Smooth muscle cell (in vitro differentiated cells): ENCODE results near the gene DOK4. TPM values are rescaled to one million over a fixed set of nuclear protein-coding genes. Genes with fewer than 3 reads are reported as not detected.

Experiments used
- DNase-seq: peaks from one replicate; lab custom pipeline; 2025; ENCODE audit not compliant: unreplicated experiment; lab: John Stamatoyannopoulos, UW
- H2AFZ ChIP-seq: fragments of 200-600 bp; sonication (generic); 2 replicates; pipeline ENCODE4 v1.6.0; 2016; ENCODE audit warnings: antibody characterized with exemption, low read depth, mild to moderate bottlenecking
- H3F3A ChIP-seq: fragments of 200-600 bp; sonication (generic); 2 replicates; pipeline ENCODE4 v1.6.0; 2017; ENCODE audit warnings: antibody characterized with exemption, low read depth
- H3K27ac ChIP-seq: fragments of 200-600 bp; sonication (generic); 2 replicates; pipeline ENCODE4 v1.5.1; 2016; ENCODE audit warnings: low read depth, mild to moderate bottlenecking
- H3K27me3 ChIP-seq: fragments of 200-600 bp; sonication (generic); 2 replicates; pipeline ENCODE4 v1.6.1; 2016; ENCODE audit warnings: low read depth, mild to moderate bottlenecking
- H3K36me3 ChIP-seq: fragments of 200-600 bp; sonication (generic); 2 replicates; pipeline ENCODE4 v1.5.1; 2016; ENCODE audit warnings: low read depth
- H3K4me1 ChIP-seq: fragments of 200-600 bp; sonication (generic); 2 replicates; pipeline ENCODE4 v1.5.1; 2016; ENCODE audit warnings: low read depth
- H3K4me2 ChIP-seq: fragments of 200-600 bp; sonication (generic); 2 replicates; pipeline ENCODE4 v1.6.0; 2016; ENCODE audit warnings: mild to moderate bottlenecking
- H3K4me3 ChIP-seq: fragments of 200-600 bp; sonication (generic); 2 replicates; pipeline ENCODE4 v1.5.1; 2016; ENCODE audit warnings: mild to moderate bottlenecking
- H3K79me2 ChIP-seq: fragments of 200-600 bp; sonication (generic); 2 replicates; pipeline ENCODE4 v1.6.0; 2016; ENCODE audit warnings: low read depth, mild to moderate bottlenecking
- H3K9ac ChIP-seq: fragments of 200-600 bp; sonication (generic); 2 replicates; pipeline ENCODE4 v1.6.0; 2016; ENCODE audit warnings: low read depth
- H3K9me3 ChIP-seq: fragments of 200-600 bp; sonication (generic); replicated peaks from 2 replicates; pipeline ENCODE4 v1.5.1; 2016; ENCODE audit warnings: low read depth
- H4K20me1 ChIP-seq: fragments of 200-600 bp; sonication (generic); 2 replicates; pipeline ENCODE4 v1.6.0; 2016; ENCODE audit warnings: low read depth
- CTCF ChIP-seq: fragments of 200-600 bp; sonication (generic); IDR thresholded peaks from 2 replicates; pipeline ENCODE4 v1.5.1; 2017; ENCODE audit warnings: borderline replicate concordance, mild to moderate bottlenecking, antibody characterized with exemption; ENCODE audit not compliant: insufficient read depth, poor library complexity, severe bottlenecking
- WGBS: methylation state at CpG from one replicate; pipeline ENCODE4 v1.1.7; 2016; ENCODE audit warnings: low lambda C conversion rate; 5-methylcytosine and 5-hydroxymethylcytosine counted together
- polyA plus RNA-seq: library from polyadenylated mRNA; unstranded; fragments of >200 nt; fragmentation: Nextera tagmentation; extraction: Ambion mirVana; gene quantifications from 2 replicates; pipeline ENCODE4 v1.2.1, GENCODE V29; 2016
- total RNA-seq: library from RNA; depleted of rRNA; stranded (reverse); fragments of >200 nt; gene quantifications from 2 replicates; pipeline ENCODE4 v1.2.3, GENCODE V29; 2014

Gene DOK4
- total and polyA plus RNA-seq, 2 experiments from 2014 or later: 43.5 to 73.6 TPM

DNA sequence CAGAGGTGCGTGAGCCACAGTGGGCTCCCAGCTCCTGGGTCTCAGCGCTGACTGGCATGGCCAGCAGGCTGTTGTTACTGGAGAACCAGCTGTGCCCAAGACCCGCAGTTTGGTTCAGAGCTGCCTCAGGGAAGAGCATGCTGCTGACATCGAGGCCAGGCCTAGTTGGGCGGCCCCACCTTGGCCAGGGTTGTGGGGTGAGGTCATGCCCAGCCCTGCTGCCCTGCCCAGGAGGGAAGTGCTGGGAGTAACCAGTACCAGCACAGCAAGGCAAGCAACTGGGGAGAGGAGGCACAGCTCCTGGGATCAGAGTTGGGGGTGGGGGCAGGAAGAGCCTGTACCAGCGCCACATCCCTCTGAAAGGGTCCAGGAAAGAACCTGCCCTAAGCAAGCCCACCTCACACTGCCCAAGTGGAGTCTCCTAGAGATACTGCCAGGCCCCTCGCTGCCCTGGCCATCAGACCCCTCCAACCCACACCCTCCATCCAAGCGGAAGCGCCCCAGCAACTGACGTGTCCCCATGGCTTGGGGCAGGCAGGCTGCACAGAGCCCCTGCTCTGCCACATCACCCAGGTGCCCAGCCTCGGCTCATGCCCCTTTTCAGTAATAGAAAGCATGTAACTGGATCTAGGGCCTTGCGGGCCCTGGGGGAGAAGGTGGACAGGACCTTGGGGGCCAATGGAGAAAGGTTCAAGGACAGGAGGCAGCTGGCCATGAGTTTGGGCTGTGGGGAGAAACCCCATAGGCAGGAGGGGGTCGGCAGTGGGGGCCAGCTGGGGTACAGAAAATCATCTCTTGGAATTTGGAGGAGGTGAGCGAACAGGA, 990 bp downstream of the DOK4 start:
- Histone ChIP-seq H3K4me2 (peak overlapping the region; percentile 98), H3K27me3 (no peaks in the 10 kb centered on the region), H3K9me3 (no peaks in the 10 kb centered on the region), H4K20me1 (peaks cover 28% of the 10 kb centered on the region), H3K27ac (peak overlapping the region; percentile 82), H3K9ac (peak overlapping the region; percentile 93), H3F3A (peaks cover 8% of the 10 kb centered on the region), H3K36me3 (no peaks in the 10 kb centered on the region), H3K4me1 (peaks cover 3% of the 10 kb centered on the region), H3K79me2 (peaks cover 57% of the 10 kb centered on the region), H3K4me3 (peak overlapping the region; percentile 87), H2AFZ (peak overlapping the region; percentile 71)
- no peak for TF ChIP-seq CTCF
- DNase-seq: no peak
- 51% methylated on average over 13 of the region's 14 CpGs for WGBS

- Histone ChIP-seq H3F3A (peaks cover 8% of the 10 kb centered on the region), H2AFZ (no peak overlapping the region), H4K20me1 (peaks cover 35% of the 10 kb centered on the region), H3K9ac (peak overlapping the region; percentile 93), H3K27ac (peak overlapping the region; percentile 3), H3K9me3 (no peaks in the 10 kb centered on the region), H3K4me1 (peaks cover 9% of the 10 kb centered on the region), H3K36me3 (no peaks in the 10 kb centered on the region), H3K4me3 (peak overlapping the region; percentile 87), H3K27me3 (no peaks in the 10 kb centered on the region), H3K79me2 (peaks cover 63% of the 10 kb centered on the region), H3K4me2 (peak overlapping the region; percentile 98)
- WGBS: 51% methylated on average over 7 of the region's 8 CpGs
- no peak for DNase-seq
- TF ChIP-seq CTCF: no peak
These were observed 1.7 kb downstream of the DOK4 start for GRCh38 chr16:57484515-57485005.

DNA sequence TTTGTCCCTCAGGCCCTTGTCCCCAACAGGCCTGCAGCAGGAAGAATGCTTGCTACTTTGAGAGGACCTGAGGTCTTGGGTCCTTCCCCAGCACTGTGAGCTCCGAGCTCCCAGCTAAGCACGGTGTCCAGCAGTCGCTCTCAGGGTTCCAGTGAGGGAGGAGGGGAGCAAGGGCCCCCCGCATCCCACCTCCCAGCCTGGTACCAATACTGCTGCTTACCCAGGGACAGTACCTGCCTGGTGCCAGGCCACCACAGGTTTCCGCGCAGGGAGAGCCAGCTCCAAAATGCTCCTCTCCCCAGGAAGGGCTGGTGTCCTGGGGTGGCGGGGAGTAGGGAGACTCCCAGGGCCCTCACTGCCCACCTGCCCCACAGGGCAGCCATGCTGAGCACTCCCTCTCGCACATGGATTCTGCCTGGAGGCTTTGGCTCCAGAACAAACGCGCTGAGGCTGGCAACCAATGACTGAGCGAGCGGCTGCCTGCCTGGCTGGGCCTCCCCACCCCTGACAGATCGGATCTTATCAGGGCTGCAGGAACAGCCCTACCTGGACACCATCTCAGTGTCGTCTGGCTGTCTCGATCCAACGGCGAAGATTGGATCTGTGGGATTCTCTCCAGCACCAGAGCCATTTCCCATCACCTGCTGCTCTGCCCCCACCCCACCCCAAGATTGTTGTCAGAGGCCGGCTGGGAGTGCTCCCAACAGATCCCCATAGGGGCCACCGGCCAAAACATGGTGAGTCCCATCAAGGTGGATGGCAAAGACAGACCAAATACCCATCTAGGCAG, 2.4 kb downstream of the DOK4 start:
- TF ChIP-seq CTCF: no peak
- H4K20me1 ChIP-seq: peaks cover 42% of the 10 kb centered on the region
- H3K79me2 ChIP-seq: peaks cover 69% of the 10 kb centered on the region
- H3K9ac ChIP-seq: no peak overlapping the region
- H3K9me3 ChIP-seq: no peaks in the 10 kb centered on the region
- H3K27me3 ChIP-seq: no peaks in the 10 kb centered on the region
- no peaks in the 10 kb centered on the region for H3K36me3 ChIP-seq
- no peak for DNase-seq
- H3K27ac ChIP-seq: no peak overlapping the region
- 54% methylated on average over 19 of the region's 19 CpGs for WGBS
- H3F3A ChIP-seq: peaks cover 8% of the 10 kb centered on the region
- H3K4me3 ChIP-seq: peak overlapping the region; percentile 87
- peak overlapping the region; percentile 98 for H3K4me2 ChIP-seq
- peaks cover 14% of the 10 kb centered on the region for H3K4me1 ChIP-seq
- no peak overlapping the region for H2AFZ ChIP-seq
